HG03025 (cell line): ENCODE measurements around the gene CNPY1.
"Not testable (repeated sequence)": the region's sequence is repeated elsewhere in the genome, so short reads cannot be mapped to it uniquely, and the experiment has no call there.

Experiments
- ATAC-seq: cut with Tn5 transposase; IDR thresholded peaks from one replicate; pipeline ENCODE4 v1.9.1; 2021; ENCODE audit warnings: mild to moderate bottlenecking, moderate library complexity; ENCODE audit not compliant: unreplicated experiment, low FRiP score

CNPY1 gene

DNA sequence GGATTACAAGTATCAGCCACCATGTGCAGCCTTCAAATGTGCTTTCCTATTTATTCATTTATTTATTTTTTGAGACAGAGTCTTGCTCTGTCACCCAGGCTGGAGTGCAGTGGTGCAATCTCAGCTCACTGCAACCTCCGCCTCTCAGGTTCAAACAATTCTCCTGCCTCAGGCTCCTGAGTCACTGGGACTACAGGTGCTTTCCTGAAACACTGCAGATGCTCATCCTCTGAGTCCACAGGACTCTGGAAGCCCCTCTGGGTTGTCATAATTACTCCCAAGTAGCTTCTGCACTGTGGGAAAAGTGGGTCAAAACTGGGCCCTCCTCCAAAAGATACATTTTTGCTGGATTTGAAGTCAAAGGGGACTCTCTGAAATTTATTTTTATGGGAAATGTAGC, at the start of gene CNPY1:
Gene CNPY1 (minus strand): TSS at position 111 of the 400 bp plus-strand sequence. CDS start 630 bp downstream, outside the sequence.
- not testable (repeated sequence) for ATAC-seq

DNA sequence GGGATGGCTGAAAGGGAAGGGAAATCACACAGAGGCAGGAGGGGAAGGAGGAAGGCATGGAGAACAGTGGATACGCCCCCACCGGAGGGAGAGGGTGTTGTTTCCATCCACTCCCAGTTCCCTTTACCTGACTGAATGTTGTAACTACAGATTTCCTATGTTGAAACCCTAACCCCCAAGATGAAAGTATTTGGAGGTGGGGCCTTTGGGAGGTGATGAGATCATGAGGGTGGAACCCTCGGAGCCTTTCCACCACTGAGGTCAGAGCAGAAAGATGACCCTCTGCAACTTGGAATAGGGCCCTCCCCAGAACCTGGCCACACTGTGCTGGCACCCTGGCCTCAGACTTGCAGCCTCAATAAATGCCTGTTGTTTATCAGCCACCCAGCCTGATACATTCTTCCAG, 48.6 kb upstream of the CNPY1 start:
- ATAC-seq, result no peak

DNA sequence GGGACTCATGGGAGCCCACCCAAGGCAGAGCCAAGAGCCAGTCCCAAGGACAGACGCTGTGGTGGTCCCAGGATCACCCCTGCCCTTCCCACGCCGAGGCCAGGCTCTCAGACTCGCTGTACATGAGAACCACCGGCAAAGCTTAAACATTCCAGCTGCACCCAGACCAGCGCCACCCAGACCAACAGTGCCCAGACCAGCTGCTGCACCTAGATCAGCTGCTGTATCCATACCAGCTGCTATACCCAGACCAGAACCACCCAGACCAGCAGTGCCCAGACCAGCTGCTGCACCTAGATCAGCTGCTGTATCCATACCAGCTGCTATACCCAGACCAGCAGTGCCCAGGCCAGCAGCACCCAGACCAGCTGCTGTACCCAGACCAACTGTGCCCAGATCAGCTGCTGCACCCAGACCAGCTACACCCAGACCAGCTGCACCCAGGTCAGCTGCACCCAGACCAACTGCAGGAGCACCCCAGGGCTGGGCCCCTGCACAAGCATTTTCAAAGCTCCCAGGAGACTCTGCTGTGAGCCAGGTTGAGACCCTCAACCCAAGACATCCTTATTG, 47.9 kb upstream of the CNPY1 start:
- no peak for ATAC-seq

DNA sequence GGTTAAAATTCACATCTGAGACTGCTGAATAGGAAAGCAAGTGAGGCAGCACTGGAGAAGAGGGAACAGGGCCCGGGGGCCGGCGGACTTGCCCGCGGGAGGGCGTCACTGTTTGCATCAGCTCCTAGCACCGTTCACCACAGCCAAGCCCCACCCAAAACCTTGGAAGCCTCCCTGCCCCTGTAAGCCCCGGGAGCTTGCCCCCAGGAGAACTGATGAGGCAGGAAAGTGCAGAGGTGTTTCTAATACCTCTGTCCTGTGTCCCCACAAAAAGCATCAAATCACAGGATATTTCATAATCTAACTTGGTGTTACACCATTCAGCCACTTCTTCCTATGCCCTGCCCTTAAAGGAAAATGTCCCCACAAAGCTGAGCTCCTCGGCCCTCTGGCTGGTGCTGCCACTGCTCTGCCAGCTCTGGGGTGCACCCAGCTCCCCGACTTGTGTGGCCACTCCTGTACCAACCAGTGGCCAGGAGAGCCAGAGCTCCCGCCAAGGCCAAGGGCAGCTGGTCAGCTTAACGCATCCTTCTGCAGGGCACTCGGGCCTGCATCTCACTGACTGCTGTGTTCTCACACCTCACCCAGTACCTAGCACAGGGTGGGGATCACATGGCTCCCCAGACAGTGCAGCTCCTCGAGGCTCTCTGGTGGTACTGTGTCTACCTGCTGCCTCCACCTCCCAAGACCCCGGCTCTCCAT, 47.3 kb upstream of the CNPY1 start:
- ATAC-seq, result no peak

DNA sequence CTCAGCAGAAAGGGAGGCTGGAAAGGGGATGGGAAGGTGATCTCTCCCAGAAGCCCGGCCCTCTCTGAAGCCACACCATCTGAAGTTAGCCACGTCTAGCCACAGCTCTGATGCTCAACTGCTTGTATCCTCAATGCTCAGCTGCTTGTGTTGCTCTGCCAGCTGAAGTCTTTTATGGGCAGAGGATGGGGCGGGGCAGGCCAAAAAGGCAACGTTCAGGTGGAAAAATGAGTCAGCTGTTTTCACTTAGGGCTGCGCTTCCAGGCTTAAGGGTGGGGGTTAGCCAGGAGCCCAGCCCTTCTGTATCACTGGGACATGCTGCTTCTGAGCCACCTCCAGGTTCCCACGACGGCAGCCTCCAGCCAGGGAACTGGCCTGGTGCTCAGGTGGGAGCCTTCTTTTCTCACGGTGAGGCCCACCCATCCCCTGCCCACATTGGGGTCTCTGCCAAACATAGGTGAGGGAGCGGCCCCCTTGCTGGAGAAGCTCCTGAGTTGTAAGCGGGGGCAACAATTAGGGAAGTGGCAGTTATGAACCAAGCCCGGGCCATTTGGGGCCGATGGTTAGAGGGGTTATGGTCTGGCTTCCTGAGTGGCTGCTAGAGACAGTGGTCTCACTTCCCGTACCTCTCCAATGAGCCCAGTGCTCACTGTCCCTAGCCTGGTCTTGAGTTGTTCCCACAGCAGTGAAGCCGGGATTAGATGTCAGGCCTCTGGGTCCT, 44.9 kb upstream of the CNPY1 start:
- ATAC-seq, result no peak

DNA sequence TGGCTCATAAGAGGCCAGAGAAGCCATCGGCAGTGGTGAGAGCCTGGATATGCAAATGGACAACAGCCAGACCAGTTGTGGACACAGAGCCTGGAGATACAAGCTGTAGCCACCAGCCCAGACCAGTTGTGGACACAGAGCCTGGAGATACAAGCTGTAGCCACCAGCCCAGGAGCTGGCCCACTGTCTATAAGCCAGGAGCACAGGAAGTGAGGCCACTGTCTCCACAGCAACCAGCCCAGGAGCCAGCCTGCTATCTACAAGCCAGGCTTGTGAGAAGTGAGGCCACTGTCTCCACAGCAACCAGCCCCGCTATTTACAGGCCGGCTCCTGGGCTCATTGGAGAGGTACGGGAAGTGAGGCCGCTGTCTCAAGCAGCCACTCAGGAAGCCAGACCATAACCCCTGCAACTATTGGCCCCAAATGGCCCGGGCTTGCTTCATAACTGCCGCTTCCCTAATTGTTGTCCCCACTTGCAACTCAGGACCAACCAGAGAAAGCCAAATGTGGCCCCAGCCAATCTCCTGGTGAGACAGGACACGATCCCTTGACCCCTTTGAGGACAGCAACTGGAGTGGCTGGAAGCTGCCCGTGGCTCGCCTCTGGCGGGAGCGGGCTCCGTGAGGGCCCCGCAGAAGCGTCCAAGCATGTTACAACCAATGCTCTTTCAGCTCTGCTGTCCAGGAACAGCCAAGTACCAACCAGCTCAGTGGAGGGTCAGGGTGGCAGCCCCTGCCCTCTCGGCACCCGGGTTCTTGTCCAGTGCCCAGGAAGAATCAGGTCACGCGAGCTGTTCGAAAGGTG, 44.1 kb upstream of the CNPY1 start:
- no peak for ATAC-seq

DNA sequence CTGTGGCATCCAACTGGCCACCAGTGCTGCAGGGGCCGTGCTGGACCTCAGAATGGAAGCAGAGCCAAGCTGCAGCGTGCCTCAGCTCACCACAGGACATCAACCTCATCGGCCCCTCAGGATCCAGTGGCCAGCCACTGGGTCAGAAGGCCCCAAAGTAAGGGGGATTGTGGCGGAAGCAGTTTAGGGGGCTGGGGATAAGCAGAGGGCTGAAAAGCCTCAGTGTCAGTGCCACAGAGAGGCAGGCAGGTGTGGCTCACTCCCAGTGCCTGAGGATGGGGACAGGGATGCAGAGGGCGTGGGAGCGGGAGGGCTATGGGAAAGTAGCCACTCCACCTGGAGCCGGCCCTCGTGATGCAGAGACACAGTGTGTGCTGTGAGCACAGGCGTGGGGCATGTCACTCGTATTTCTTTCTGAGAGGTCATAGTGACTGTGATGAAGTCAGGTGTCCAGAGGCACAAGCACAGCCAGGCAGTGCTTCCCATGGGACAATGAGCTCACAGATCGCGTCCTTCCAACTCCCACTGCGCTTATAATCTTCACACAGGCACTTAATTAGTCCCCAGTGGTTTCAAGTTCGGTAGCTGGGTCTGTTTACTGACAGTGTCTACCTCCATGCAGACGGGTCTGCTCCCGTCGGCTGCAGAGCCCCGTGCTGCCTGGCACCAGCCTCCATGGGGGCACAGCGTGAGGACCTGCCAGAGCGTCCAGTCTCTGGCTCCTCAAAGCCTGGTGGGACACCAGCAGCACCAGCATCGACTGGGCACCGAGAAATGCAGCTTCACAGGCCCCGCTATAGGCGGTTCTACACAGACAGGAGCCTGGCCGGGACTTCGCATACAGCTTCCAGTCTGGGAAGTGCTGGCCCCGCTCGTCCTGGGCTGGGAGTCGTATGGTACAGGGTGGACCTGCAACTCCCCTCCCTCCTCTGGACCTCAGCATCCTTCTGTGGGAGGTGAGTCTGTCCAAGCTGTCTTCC, 42.9 kb upstream of the CNPY1 start:
- ATAC-seq, result no peak

DNA sequence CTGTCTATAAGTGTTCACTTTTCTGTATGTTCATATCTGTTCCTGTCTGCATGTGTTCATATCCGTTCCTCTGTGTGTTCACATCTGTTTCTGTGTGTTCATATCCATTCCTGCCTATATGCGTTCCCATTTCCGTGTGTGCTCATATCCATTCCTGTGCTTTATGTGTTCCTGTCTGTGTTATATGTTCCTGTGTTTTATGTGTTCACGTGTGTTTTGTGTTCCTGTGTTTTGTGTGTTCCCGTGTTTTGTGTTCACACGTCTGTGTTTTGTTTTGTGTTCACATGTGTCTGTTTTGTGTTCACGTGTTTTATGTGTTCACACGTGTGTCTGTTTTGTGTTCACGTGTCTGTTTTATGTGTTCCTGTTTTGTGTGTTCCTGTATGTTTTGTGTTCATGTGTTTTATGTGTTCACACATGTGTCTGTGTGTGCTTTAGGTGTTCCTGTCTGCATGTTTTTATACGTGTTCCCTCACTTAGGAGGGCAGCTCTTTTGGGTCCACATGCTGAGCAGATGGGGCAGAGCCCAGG, 42.2 kb upstream of the CNPY1 start:
- no peak for ATAC-seq

DNA sequence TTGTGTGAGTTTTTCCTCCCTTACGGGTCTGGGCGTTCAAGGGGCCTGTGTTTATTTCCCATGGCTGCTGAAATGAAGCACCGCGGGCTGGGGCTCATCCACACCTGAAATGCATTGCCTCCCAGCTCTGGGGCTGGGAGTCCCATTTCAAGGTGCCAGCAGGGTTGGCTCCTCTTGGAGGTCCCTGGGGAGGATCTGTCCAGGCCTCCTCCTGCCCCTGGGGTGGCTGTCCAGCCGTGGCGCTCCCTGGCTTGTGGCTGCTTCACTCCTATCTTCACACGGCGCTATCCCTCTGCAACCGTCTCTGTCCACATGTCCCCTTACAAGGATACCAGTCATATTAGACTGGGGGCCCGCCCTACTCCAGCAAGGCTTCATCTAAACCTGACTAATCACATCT, 41.1 kb upstream of the CNPY1 start:
- ATAC-seq, result no peak

DNA sequence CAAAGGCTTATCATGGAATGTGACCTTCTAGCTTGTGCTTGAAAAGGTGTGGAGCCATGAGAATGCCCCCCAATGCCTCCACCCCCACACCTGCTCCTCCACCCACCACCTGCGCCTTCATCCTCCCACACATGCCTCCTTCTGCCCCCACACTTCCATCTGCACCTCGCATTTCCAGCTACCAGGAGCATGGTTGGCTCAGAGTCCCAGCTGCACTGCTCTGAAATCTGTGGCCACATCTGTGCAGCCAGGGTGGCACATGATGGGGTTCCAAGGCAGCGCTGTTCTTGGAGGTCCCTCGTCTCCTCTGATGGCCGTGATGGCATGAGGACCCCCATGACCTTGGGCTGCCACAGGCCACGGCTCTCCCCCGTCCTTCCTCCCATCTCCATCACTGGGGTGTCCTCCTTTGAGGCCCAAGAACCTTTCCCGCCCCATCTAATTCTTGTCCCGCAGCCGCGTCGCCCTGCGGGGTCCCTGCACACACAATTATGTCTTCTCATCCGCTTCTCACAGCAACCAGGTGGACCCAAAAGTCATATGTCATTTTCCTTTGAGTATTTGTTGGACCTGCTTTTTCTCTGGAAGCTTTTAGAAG, 40.6 kb upstream of the CNPY1 start:
- no peak for ATAC-seq

DNA sequence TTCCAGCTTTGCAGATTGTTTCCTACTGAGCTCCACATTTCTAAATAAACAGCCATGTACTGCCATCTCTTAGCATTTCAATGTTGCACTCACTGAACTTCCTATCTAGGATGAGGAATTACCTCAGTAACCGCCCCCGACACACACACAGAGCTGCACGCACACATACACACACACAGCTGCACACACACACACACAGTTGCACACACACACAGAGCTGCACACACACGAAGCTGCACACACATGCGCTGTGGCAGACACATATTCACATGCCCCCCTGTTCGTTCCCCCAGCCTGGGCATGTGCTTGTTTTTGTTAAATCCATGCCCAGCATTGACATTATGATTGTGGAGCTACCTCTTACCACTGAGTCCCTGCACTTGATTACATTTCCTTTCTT, 39.6 kb upstream of the CNPY1 start:
- no peak for ATAC-seq

DNA sequence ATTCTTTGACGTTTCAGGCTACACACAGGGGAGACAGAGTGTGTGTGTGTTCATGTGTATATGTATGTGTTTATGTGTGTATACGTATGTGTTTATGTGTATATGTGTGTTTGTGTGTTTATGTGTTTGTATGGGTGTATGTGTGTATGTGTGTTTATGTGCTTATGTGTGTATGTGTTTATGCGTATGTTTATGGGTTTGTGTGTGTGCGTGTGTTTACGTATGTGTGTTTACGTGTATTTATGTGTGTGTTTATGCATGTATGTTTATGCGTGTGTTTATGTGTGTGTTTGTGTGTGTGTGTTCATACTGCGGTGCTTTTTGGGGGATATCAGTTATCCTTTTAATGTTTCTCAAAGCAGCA, 39.2 kb upstream of the CNPY1 start:
- no peak for ATAC-seq

DNA sequence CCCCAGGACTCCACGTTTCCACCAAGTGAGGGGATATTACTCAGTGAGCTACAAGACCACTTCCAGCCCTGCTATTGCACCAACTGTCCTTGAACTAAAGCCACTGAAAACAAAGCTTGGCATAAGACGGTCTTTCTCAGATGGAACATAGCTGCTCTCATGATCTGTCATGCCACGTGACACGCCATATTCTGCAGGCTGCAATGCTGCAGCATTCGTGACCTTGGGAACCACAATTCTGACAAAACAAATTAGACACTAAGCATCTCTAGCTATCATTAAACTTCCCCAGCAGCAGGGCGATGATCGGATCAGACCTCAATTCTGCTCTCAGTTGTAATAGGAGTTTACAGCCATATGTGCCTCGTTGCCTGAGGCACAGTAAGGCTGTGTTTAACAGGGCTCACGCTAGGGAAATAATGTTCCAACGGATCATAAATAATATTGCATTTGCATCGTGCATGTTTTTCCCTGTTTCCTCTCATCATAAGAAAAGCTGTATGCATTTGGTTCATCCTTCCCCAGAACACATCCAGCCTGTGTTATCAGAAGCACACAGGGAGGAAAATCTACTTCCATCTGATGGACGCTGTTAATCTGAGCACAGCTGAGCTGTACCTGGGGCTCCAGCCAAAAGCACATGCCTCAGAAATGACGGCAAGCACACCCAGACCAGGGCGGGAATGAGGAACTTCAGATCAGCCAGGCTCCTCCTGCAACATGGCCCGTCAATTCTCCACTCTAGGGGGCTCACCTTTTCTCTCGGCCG, 38.6 kb upstream of the CNPY1 start:
- no peak for ATAC-seq

DNA sequence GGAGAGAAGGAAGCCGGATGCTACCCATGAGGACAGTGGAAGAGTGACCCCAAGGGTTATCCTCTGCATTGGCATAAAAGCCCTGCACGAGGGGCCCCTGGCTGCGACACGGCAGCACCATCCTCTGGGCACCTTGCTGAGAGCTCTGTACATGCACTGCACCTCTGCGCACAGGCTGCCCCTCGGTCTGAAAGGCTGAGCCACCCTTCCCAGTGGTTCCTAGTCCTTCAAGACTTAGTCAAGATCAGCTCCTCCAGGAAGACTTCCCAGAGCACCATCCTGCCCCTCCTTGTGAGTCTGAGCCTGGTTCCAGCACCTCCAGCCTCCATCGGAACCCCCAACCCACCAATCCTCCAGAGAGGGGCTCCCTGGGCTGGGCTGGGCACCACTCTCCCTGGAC, 37.9 kb upstream of the CNPY1 start:
- no peak for ATAC-seq

DNA sequence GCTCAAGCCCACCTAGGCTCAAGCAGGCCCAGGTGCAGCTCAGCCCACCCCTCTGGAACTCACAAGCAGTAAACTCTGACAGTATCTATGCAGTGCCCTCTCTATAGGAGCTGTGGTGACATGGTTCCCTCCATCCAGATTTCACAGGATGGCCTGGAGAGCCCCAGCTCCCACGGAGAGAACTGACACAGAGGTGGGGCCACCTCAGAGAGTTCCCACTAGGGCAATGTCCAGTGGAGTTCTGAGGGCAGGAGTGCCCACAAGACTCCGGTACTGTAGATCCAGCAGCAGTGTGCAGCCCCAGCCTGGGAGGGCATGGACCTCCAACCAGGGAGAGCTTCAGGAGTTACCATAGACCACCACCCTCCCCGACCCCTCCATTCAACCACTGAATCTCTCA, 37.3 kb upstream of the CNPY1 start:
- ATAC-seq, result no peak

DNA sequence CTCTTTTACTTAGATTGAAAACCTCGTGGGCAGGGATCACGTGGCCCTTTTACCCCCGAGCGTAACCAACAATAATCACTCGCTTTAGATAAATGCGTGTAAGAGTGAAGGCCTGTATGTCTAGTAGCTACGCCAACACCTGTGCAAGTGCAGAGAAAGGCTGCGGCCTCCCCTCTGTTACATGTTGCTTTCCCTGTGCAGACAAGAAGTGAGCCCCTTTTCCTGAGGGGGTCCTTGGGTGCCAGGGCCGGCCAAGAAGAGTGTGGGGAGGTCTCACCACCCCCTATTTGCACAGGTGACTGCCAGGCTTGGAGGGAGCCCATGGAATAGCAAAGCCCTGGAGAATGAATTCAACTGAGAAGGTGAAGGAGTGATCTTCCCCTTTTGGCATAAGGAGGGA, 35.6 kb upstream of the CNPY1 start:
- no peak for ATAC-seq

DNA sequence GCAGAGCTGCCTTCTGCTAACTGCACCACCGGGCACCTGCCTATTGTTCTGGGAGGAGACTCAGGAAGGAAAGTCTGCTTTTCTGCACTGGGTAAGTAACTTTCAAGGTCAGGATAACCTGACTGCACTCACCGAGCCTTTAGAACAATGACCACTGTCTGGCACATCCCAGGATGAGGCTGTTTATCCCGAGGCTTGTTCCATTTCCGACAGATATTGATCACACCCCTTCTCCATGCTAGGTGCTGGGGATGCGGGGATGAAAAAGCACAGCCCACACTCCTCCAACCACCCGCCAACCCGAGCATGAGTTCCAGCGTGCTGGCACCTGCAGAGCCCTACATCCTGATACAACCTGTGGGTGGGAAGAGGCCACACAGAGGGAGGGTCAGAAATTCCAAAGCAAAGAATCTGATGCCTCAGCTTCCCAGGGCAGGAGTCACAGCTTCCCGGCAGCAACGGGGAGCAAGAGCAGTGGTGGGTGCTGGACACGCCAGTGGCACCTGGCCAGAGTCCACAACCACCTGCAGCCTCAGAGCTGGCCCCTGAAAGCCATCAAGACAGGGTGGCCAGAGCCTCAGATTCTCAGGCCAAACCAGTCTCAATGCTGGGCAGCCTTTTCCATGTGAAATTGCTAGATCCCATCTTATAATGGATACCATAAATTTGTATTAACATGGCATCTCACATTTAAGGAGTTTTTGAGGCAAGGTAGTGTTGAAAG, 34.9 kb upstream of the CNPY1 start:
- ATAC-seq, result no peak

DNA sequence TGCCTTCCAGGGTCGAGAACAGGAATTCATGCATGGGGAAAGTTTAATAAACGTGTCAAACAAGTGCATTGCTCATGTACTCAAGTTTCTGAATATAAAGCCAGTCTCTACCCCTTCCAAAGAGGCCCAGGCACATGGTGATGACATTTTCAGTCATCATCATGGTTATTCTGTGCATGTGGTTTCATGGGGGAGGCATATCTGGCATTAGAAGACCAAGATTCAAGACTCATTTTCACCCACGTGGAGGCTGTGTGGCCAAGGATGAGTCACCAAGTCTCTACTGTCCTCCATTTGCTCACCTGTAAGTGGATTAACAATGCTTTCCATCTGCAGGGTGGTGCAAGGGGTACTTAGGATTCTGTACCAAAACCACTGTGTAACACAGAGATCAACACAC, 34.0 kb upstream of the CNPY1 start:
- ATAC-seq, result no peak
